ENCODE measurements around the gene KMT2E.

DNA sequence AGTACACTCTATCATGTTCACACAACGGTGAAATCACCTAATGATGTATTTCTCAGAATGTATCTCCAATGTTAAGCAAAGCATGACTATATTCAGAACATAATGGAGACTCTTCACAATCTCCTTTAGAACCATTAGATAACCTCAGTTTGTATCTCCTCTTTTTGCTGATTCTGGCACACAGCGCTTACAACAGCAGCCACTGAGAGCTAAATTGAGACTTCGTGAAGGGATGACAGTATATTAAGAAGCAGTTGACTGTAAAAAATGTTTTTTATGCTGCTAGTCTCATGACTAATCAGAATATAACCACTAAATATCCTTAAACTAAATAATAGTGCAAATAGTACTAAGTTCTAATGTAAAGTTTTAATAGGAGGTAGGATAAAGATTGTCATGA is 46.9 kb downstream of the KMT2E start:
- TF ChIP-seq, protein P1, sequence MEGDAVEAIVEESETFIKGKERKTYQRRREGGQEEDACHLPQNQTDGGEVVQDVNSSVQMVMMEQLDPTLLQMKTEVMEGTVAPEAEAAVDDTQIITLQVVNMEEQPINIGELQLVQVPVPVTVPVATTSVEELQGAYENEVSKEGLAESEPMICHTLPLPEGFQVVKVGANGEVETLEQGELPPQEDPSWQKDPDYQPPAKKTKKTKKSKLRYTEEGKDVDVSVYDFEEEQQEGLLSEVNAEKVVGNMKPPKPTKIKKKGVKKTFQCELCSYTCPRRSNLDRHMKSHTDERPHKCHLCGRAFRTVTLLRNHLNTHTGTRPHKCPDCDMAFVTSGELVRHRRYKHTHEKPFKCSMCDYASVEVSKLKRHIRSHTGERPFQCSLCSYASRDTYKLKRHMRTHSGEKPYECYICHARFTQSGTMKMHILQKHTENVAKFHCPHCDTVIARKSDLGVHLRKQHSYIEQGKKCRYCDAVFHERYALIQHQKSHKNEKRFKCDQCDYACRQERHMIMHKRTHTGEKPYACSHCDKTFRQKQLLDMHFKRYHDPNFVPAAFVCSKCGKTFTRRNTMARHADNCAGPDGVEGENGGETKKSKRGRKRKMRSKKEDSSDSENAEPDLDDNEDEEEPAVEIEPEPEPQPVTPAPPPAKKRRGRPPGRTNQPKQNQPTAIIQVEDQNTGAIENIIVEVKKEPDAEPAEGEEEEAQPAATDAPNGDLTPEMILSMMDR (IDR thresholded peaks at IDR 0.05; ENCODE audit: low read depth, low read length, poor library complexity, severe bottlenecking) = no peak
- TF ChIP-seq EZH2phosphoT487 (IDR thresholded peaks at IDR 0.05; ENCODE audit: borderline replicate concordance, low read length) = no peak

All from DOHH2 (cell line).